HCEC 1CT (cell line): ENCODE measurements around the gene IFI27.

Experiments used
- DNase-seq: peaks from one replicate; pipeline ENCODE4 v3.0.0-alpha.2; 2017

The IFI27 gene

DNA sequence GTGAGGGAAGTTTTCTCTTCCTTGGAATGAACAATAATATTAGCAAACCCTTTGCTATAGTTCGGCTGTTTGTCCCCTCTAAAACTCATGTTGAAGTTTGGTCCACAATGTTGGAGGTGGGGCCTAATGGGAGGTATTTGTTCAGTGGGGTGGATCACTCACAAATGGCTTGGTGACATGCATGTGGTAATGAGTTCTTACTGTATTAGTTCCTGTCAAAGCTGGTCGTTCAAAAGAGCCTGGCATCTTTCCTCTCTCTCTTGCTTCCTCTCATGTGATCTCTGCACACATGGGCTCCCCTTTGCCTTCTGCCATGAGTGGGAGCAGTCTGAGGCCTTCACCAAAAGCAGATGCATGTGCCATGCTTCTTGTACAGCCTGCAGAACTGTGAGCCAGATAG is 50.5 kb downstream of the IFI27 start:
- no peak for DNase-seq

DNA sequence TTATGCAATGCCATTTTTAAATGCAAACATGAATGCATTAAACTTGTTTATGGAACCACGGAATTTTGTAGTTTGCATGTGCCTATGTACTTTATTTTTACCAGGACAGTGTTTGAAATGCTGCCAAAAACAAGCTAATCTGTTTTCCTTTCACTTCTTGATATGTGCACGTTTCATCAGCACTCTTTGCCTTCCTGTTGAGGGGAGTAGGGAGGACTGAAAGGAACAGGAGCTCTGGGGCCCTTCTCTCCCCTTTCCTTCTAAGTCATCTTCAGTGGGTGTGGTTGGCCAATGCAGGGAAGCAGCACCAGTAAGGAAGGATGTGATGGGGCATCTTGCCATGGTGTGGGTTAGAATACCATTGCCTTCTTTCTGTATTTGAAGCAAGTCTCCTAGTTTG is 51.4 kb downstream of the IFI27 start:
- DNase-seq, result no peak

DNA sequence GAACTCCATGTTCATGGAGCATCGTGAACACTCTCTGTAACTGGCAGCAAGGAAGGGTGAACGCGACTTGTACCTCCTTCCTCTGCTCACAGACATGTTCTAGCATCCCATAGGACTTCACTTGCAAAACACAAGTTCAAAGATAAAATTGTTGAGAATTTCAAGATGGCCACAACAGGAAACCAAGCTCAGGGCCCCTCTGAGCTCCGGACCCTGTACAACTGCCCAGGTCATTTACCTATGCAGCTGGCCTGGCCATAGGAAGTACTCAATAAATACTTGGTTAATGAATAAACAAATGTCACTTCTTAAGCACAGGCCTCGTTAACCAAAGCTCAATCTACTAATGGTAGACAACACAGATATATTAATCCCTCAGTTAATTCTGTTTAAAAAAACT is 51.9 kb downstream of the IFI27 start:
- DNase-seq, result no peak

DNA sequence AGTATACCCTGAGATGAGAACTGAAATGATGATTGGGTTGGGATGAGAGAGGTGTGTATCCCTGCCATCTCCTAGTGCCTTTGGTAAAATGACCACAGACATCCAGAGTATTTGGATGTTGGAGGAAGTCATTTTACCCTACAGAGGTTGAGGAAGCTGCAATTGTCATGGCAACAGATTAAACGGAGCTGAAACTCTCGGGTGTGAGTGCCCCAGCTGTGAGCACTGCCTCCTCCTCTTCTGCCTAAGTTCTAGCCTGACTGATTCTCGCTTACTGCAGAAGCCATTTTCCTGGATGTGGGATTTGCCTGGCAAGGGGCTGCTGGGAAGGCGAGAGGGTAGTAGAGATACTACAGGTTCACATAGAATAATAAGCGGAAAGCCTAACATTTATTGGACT is 53.3 kb downstream of the IFI27 start:
- no peak for DNase-seq

DNA sequence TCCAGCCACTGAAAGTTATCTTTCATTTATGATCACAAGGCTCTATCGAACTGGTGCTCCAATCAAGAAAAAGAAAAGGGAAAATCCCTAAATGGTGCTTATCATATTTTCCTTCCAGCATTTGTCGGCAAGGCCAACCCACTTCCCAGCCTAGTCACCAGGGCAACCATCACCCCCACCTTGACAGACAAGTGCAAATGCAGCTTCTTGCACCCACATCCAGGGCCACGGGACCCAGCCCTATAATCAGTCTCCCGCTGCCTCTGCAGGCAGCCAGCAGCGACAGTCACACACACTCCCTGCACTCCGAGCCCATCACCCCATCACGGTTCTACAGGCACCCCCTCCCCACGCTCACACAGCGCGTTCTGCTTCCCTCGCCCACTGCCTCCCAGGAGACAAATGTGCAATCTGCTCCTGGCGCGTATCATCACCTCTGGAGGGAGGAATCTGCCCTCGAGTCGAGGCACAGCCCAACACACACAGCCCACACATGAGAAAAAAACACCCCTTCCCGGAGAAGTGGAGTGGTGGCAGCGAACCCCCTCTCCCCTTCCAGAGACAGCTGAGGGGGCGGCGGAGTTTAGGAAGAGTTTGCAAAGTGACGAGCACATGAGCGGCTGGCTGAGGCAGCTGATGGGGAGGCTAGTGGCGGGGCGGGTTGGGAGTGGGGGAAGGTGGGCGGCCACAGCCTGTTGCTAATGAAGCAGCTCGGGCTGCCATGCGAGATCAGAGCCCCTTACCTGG is 54.3 kb downstream of the IFI27 start:
- no peak for DNase-seq

DNA sequence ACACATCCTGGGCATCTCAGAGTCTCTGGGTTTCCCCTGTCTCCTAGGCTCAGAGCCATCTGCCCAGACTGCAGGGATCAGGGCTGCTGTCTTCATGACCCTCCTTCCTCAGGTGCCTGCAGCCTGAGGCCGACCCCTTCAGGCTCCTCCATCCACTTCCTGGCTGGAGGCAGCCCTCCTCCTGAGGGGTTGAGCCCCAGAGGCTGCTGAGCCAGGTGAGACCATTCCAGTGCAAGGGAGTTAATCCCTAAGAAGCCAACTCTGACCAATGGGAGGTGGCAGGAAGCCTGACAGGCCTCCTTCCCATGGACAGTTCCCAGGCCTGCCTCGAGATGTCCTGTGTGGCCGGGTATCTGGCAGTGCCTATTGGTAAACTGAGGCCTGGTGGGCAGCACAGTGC is 55.2 kb downstream of the IFI27 start:
- no peak for DNase-seq
